Loucy (cell line): ENCODE results near the gene AARSD1.

Experiments
- CTCF ChIP-seq: fragments of 200-600 bp; sonication (generic); conservative IDR thresholded peaks from 2 replicates; pipeline ENCODE4 v1.5.1; 2014; ENCODE audit warnings: mild to moderate bottlenecking, antibody characterized with exemption, low read length
- EZH2phosphoT487 ChIP-seq: fragments of 200-600 bp; IDR thresholded peaks from 2 replicates; pipeline ENCODE4 v1.6.1; 2018; ENCODE audit warnings: antibody characterized with exemption, mild to moderate bottlenecking, moderate library complexity, borderline replicate concordance

- TF ChIP-seq CTCF (no peak), EZH2phosphoT487 (no peak)
These were observed 21.0 kb upstream of the AARSD1 start for GRCh38 chr17:42985225-42985624.
